ENCODE measurements around the gene SHC2.

DNA sequence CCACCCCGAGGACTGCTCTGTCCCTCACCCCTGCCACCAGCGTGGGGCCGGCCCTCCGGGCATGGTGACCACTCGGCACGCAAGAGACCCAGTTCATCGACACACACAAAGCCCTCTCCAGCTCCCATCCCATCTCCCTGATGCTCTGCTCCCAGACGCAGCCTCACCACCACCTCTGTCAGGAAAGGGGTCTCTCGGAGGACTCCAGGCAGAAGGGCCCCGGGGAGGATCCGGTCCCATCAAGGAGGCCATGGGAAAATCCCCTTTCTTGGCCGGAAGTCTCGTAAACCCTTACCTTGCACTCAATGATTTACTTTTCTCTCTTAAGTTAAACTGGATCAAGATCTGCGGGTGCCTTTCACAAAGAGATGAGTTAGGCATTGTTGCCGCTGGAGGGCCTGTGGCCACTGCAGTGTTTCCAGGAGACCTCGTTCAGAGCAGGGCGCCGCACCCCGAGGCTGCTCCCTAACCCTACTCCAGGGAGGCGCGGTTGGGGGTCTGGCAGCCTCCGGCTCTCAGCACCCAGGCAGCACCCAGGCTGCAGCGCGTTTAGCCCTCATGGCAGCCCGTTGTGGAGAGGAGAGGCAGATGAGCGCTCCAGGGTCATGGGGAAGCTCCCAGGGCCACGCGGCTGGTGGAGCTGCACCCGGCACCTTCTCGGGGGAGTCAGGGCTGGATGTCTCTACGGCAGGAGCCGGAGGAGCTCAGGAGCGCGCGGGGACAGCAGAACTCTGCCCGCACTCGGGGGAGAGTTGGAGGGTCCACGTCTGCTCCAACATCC lies 82.8 kb downstream of the SHC2 start:
- TF ChIP-seq CREB1 (CRISPR knock-in tag; IDR thresholded peaks at IDR 0.05; ENCODE audit: low read depth) (no peak), POLR2AphosphoS5 (IDR thresholded peaks at IDR 0.05; ENCODE audit: low read depth) (no peak), EZH2 (IDR thresholded peaks at IDR 0.05; ENCODE audit: low read depth, unreplicated experiment) (no peak), EZH2phosphoT487 (IDR thresholded peaks at IDR 0.05; ENCODE audit: unreplicated experiment) (no peak), JUNB (IDR thresholded peaks at IDR 0.05; ENCODE audit: unreplicated experiment) (no peak), NANOG (IDR thresholded peaks at IDR 0.05; ENCODE audit: borderline replicate concordance) (no peak), ZNF331 (CRISPR knock-in tag; IDR thresholded peaks at IDR 0.05; ENCODE audit: low read depth) (no peak), STAT1 (IDR thresholded peaks at IDR 0.05; ENCODE audit: unreplicated experiment) (no peak), ZNF114 (CRISPR knock-in tag; IDR thresholded peaks at IDR 0.05) (no peak)
- TF ChIP-seq, protein P1, sequence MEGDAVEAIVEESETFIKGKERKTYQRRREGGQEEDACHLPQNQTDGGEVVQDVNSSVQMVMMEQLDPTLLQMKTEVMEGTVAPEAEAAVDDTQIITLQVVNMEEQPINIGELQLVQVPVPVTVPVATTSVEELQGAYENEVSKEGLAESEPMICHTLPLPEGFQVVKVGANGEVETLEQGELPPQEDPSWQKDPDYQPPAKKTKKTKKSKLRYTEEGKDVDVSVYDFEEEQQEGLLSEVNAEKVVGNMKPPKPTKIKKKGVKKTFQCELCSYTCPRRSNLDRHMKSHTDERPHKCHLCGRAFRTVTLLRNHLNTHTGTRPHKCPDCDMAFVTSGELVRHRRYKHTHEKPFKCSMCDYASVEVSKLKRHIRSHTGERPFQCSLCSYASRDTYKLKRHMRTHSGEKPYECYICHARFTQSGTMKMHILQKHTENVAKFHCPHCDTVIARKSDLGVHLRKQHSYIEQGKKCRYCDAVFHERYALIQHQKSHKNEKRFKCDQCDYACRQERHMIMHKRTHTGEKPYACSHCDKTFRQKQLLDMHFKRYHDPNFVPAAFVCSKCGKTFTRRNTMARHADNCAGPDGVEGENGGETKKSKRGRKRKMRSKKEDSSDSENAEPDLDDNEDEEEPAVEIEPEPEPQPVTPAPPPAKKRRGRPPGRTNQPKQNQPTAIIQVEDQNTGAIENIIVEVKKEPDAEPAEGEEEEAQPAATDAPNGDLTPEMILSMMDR (conservative IDR thresholded peaks at IDR 0.05; ENCODE audit: low read depth in 2 of 2) = no peak
- TF ChIP-seq, protein P2, sequence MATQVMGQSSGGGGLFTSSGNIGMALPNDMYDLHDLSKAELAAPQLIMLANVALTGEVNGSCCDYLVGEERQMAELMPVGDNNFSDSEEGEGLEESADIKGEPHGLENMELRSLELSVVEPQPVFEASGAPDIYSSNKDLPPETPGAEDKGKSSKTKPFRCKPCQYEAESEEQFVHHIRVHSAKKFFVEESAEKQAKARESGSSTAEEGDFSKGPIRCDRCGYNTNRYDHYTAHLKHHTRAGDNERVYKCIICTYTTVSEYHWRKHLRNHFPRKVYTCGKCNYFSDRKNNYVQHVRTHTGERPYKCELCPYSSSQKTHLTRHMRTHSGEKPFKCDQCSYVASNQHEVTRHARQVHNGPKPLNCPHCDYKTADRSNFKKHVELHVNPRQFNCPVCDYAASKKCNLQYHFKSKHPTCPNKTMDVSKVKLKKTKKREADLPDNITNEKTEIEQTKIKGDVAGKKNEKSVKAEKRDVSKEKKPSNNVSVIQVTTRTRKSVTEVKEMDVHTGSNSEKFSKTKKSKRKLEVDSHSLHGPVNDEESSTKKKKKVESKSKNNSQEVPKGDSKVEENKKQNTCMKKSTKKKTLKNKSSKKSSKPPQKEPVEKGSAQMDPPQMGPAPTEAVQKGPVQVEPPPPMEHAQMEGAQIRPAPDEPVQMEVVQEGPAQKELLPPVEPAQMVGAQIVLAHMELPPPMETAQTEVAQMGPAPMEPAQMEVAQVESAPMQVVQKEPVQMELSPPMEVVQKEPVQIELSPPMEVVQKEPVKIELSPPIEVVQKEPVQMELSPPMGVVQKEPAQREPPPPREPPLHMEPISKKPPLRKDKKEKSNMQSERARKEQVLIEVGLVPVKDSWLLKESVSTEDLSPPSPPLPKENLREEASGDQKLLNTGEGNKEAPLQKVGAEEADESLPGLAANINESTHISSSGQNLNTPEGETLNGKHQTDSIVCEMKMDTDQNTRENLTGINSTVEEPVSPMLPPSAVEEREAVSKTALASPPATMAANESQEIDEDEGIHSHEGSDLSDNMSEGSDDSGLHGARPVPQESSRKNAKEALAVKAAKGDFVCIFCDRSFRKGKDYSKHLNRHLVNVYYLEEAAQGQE (IDR thresholded peaks at IDR 0.05; ENCODE audit: unreplicated experiment) = no peak
- TF ChIP-seq, protein P3, sequence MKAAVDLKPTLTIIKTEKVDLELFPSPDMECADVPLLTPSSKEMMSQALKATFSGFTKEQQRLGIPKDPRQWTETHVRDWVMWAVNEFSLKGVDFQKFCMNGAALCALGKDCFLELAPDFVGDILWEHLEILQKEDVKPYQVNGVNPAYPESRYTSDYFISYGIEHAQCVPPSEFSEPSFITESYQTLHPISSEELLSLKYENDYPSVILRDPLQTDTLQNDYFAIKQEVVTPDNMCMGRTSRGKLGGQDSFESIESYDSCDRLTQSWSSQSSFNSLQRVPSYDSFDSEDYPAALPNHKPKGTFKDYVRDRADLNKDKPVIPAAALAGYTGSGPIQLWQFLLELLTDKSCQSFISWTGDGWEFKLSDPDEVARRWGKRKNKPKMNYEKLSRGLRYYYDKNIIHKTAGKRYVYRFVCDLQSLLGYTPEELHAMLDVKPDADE (IDR thresholded peaks at IDR 0.05) = no peak
- TF ChIP-seq, protein P4, sequence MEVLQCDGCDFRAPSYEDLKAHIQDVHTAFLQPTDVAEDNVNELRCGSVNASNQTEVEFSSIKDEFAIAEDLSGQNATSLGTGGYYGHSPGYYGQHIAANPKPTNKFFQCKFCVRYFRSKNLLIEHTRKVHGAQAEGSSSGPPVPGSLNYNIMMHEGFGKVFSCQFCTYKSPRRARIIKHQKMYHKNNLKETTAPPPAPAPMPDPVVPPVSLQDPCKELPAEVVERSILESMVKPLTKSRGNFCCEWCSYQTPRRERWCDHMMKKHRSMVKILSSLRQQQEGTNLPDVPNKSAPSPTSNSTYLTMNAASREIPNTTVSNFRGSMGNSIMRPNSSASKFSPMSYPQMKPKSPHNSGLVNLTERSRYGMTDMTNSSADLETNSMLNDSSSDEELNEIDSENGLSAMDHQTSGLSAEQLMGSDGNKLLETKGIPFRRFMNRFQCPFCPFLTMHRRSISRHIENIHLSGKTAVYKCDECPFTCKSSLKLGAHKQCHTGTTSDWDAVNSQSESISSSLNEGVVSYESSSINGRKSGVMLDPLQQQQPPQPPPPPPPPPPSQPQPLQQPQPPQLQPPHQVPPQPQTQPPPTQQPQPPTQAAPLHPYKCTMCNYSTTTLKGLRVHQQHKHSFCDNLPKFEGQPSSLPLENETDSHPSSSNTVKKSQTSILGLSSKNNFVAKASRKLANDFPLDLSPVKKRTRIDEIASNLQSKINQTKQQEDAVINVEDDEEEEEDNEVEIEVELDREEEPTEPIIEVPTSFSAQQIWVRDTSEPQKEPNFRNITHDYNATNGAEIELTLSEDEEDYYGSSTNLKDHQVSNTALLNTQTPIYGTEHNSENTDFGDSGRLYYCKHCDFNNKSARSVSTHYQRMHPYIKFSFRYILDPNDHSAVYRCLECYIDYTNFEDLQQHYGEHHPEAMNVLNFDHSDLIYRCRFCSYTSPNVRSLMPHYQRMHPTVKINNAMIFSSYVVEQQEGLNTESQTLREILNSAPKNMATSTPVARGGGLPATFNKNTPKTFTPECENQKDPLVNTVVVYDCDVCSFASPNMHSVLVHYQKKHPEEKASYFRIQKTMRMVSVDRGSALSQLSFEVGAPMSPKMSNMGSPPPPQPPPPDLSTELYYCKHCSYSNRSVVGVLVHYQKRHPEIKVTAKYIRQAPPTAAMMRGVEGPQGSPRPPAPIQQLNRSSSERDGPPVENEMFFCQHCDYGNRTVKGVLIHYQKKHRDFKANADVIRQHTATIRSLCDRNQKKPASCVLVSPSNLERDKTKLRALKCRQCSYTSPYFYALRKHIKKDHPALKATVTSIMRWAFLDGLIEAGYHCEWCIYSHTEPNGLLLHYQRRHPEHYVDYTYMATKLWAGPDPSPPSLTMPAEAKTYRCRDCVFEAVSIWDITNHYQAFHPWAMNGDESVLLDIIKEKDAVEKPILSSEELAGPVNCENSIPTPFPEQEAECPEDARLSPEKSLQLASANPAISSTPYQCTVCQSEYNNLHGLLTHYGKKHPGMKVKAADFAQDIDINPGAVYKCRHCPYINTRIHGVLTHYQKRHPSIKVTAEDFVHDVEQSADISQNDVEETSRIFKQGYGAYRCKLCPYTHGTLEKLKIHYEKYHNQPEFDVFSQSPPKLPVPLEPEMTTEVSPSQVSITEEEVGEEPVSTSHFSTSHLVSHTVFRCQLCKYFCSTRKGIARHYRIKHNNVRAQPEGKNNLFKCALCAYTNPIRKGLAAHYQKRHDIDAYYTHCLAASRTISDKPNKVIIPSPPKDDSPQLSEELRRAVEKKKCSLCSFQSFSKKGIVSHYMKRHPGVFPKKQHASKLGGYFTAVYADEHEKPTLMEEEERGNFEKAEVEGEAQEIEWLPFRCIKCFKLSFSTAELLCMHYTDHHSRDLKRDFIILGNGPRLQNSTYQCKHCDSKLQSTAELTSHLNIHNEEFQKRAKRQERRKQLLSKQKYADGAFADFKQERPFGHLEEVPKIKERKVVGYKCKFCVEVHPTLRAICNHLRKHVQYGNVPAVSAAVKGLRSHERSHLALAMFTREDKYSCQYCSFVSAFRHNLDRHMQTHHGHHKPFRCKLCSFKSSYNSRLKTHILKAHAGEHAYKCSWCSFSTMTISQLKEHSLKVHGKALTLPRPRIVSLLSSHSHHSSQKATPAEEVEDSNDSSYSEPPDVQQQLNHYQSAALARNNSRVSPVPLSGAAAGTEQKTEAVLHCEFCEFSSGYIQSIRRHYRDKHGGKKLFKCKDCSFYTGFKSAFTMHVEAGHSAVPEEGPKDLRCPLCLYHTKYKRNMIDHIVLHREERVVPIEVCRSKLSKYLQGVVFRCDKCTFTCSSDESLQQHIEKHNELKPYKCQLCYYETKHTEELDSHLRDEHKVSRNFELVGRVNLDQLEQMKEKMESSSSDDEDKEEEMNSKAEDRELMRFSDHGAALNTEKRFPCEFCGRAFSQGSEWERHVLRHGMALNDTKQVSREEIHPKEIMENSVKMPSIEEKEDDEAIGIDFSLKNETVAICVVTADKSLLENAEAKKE (CRISPR knock-in tag; IDR thresholded peaks at IDR 0.05) = no peak

Measured in GM23338 (cell line).